Activated gamma-delta T cell treated with anti-CD3 and anti-CD28 coated beads, Interleukin-2, amount 50 U/mL, for 16 hours (primary cell): ENCODE results near the gene GCAT.
"Not testable (repeated sequence)": the region's sequence is repeated elsewhere in the genome, so short reads cannot be mapped to it uniquely, and the experiment has no call there.

Experiments used
- DNase-seq: peaks from one replicate; pipeline ENCODE4 v3.0.0-alpha.2; 2020; ENCODE audit warnings: low read depth

Gene GCAT

DNA sequence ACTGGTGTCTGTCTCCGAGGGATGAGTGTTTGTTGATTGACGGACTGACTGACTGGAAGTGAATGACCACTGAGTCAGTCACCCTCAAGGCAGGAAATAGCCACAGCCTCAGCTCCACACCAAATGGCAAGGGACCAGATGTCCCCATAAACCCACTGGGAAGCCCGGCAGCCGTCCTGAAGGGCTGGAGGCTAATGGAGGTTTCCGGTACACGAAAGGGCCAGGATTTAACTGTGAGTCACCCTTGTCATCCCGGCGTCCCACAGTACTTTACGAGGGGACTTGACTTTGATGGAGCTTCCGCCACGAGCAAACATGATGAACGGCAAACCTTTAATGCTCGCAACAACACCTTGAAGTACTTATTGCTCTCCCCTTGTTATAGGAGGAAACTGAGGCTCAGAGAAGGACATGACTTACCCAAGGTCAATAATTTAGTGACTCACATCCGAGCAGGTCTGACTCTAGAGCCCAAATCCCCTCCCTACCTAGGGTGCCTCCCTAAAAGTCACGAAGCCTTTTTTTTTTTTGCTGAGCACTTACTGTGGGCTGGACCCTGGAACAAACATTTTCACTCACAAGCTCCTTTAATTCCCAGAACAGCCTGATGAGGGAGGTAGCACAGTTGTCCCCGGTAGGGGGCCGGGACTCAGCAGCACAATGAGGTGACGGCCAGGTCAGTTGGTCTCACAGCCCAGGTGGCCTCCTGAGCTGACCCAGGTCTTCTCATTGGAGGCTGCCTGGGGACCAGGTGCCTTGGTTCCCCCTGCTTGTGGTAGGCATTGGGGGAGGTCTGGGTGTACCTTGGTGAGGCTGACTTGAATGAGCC is 25.2 kb upstream of the GCAT start:
- DNase-seq, result no peak

GRCh38 chr22:37784829-37785495 is 22.8 kb upstream of the GCAT start:
- no peak for DNase-seq

- DNase-seq, result no peak
These were observed 17.5 kb upstream of the GCAT start for GRCh38 chr22:37790234-37790633.

DNA sequence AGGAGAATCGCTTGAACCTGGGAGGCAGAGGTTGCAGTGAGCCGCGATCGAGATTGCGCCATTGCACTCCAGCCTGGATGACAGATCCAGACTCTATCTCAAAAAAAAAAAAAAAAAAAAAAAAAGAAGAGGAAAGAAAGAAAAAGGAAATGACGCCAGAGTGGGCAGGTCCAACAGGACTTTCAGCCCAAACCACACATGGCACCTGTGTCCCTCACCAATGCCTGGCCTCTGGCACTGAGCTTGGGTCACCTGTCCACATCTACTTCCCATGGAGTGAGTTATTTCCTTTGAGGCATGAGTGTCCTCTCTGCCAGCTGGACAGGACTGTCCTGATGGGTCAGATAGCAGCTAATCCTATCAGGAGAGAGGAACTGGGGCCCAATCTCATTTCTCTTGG is 15.2 kb upstream of the GCAT start:
- DNase-seq, result no peak

GRCh38 chr22:37794376-37794775 is 13.4 kb upstream of the GCAT start:
- no peak for DNase-seq

GRCh38 chr22:37796079-37796478 is 11.7 kb upstream of the GCAT start:
- DNase-seq, result no peak

DNA sequence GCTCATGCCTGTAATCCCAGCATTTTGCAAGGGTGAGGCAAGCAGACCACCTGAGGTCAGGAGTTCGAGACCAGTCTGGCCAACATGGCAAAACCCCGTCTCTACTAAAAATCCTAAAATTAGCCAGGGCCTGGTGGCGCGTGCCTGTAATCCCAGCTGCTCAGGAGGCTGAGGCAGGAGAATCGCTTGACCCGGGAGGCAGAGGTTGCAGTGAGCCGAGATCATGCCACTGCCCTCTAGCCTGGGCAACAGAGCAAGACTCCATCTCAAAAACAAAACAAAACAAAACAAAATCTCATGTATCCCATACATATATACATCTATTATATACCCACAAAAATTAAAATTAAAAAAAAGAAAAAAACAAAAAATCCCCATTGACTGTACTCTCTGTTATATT is 10.5 kb upstream of the GCAT start:
- not testable (repeated sequence) for DNase-seq

- no peak for DNase-seq
These were observed 9.7 kb upstream of the GCAT start for GRCh38 chr22:37797874-37798500.

- DNase-seq, result not testable (repeated sequence)
These were observed 7.8 kb upstream of the GCAT start for GRCh38 chr22:37799979-37800378.

DNA sequence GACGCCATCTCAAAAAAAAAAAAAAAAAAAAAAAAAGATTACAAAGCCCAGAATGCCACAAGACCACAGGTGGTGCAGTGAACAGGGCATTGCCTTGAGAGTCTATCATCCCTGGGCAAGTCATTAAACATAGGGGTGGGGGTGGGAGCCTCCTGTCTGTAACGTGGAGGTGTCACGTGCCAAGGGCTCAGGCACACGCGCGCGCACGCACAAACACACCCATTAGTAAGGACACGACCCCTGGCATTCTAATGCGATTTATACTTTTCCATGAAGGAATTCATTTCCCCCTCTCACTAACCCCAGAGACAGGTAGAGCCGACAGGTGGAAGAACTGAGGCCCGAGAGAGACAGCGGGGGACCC is 5.8 kb upstream of the GCAT start:
- DNase-seq, result no peak

DNA sequence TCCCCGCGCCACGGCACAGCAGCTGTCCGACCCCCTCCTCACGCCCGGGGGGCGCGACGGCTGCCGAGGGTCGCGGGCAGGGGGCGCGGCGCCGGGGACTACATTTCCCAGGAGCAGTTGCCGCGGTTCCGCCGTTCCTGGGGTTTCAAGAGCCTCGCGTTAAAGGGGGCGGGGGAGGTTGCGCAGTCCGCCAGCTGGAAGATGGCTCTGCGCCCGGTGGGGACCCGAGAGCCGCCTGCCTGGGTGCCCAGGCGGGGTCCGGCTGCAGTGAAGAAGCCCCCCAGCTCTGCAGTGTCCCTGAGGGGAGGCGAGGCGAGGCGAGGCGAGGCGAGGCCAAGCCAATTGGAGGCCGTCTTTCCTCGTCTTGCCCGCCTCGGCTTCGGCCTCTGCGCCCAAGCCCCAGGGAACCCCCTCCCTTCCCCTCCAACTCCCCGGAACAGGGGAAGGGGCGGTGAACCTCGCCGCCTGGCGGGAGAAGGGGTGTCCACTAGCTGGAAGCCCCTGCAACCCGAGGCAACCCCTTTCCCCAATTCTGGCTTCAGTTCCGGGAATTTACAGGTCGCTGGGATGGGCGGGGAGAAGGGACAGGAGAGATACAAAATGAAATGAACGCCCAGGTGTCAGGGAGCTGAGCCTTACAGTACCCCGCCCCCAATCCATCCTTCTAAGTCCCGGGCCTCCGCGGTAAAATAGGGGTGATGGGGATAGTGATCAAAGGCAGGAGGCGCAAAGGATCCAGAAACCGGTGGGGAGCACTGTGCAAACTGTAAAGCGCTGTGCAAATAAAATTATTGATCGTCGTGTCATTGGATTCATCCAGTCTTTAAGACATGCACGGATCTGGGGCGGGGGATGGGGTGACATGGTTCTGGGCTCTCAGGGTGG is 5.2 kb upstream of the GCAT start:
- no peak for DNase-seq

DNA sequence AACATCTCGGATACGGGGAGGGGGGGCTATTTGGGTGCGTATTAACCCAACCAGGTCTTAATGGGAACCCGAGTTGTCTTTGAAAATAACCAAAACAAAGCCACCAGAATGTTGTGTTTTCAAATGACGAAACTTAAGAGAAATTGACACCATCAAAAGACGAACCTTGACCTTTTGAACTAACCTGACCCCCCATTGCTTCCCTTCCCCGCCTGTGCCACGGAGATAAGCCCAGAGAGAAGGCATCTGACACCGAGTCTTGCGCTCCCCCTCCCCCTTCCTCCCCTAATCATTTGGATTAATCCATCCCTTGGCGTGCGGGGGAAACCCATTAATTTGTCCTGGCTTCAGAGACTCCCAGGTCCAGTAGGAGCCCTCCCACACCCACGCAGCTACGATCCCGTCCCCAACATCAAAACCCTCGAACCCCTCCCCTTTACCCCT is 4.5 kb upstream of the GCAT start:
- DNase-seq, result no peak

DNA sequence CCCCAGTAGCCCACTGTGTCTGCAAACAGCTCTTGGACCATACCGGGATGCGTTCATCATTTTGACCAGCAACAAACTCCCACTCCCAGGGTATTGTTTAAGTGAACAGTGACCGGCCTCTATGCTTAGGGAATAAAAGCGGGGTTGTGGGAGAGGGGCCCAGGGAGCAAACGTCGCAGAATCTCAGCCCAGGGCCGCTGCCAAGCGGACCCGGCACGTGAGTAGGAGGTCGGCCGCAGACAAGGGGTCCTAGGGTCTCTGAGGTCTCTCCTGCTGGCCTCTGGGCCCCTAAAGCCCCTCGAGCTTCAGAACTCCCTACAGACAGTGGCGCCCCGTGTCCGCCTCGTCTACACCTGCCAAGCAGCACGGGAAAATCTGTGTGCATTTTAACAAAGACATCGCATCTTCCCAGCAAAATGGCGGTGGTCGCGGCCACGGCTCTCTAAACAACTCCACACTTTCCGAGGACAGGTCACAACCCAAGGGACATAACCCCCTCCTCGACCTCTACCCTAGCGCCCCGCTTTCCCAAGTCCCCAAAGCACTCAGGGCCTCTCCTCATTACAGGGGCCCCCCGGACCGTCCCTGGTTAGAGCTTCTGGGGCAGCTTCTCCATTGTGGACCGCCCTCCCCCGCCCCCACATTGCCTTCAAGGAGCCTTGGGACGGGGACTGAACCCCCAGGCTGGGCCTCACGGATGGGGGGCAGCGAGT is 3.9 kb upstream of the GCAT start:
- no peak for DNase-seq

DNA sequence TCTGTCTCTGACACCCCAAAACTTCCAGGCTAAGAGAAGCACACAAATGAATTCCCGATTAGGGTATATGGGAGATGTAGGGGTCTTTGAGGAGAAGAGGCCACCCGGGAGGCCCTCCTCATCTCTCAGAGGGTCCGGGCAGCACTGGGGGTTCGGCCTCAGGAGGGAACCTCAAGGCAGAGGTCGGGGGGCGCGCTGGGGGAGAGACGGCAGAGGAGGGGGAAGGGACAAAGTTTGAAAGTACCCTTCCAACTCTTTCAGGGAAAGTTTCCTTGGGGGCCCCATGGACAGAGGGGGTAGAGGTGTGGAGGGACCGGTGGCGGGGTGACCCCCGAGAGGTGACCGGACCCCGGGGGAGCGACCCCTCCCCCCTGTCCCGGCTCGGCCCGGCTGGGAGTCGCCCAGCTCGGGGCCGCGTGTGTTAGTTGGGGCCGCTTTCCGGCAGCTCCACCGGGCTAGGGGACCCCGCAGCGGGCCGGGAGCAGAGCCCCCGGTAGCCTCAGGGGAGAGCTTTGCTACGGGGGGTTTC is 3.3 kb upstream of the GCAT start:
- no peak for DNase-seq

GRCh38 chr22:37804881-37805809 is 2.6 kb upstream of the GCAT start:
- peak; percentile 19 for DNase-seq

DNA sequence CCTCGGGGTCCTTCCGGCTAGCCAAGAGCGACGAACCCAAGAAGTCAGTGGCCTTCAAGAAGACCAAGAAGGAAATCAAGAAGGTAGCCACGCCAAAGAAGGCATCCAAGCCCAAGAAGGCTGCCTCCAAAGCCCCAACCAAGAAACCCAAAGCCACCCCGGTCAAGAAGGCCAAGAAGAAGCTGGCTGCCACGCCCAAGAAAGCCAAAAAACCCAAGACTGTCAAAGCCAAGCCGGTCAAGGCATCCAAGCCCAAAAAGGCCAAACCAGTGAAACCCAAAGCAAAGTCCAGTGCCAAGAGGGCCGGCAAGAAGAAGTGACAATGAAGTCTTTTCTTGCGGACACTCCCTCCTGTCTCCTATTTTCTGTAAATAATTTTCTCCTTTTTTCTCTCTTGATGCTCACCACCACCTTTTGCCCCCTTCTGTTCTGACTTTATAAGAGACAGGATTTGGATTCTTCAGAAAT is 1.9 kb upstream of the GCAT start:
- DNase-seq, result no peak

GRCh38 chr22:37806409-37807333 is 1.1 kb upstream of the GCAT start:
- DNase-seq, result no peak

DNA sequence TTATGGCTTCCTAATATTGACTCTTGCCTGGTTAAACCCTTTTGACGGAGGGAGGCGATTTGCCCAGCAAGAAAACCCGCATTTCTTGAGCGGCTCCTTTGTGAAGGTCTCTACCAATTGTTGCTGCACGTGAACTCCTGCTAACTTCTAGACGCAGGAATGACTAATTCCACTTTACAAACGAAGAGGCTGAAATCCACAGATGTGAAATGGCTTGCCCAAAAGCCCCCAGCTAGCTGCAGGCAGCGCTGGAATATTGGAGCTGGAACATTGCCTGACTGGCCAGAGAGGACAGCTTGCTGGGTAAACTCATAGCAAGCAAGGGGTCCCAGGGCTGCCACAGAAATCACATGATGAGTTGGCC is 542 bp downstream of the GCAT start:
- no peak for DNase-seq
